GM19463 (cell line): ENCODE results near the gene CLIC1.

Source experiments
- ATAC-seq: cut with Tn5 transposase; IDR thresholded peaks from one replicate; pipeline ENCODE4 v1.9.1; 2021; ENCODE audit warnings: mild to moderate bottlenecking, moderate library complexity; ENCODE audit not compliant: unreplicated experiment

Gene CLIC1

DNA sequence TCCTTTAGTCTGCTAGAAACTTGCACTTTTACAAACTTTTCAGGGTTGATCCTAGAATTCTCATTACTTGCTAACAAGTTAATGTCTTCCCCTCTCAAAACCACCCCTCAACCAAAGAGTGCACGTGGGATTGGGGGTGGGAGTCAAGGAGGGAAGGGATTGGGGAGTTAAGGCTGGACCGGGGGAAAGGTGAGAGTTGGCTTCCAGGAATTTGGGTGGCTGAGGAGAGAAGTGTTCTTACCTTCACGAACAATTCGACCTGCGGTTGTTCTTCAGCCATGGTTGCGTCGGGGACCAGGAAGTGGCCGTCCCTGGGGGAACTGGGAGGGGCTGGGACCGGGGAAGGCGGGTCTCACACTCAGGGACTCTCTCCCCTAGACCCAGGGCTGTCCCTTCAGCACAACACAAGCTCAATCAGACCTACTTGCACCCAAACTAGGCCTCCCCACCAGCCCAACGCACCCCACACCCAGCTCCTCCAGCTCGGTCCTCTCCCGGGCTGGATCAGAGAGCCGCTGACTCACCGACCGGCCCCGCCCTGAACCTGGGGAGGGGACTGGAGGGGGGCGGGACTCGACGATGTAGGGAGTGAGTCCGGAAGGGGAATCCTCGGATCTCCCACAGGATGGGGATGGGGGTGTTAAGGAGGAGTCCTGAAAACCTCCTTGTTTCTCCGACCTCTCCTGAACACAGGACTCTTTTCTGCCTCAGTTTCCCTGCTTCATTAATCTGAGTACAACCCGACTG, at the start of gene CLIC1:
TSS of gene CLIC1 (minus strand) at position 510 of the 747 bp plus-strand sequence. CDS start at position 280, 230 bp downstream.
- peak; percentile 27 for ATAC-seq

GRCh38 chr6:31785475-31785874, 49.1 kb upstream of the CLIC1 start:
- no peak for ATAC-seq

DNA sequence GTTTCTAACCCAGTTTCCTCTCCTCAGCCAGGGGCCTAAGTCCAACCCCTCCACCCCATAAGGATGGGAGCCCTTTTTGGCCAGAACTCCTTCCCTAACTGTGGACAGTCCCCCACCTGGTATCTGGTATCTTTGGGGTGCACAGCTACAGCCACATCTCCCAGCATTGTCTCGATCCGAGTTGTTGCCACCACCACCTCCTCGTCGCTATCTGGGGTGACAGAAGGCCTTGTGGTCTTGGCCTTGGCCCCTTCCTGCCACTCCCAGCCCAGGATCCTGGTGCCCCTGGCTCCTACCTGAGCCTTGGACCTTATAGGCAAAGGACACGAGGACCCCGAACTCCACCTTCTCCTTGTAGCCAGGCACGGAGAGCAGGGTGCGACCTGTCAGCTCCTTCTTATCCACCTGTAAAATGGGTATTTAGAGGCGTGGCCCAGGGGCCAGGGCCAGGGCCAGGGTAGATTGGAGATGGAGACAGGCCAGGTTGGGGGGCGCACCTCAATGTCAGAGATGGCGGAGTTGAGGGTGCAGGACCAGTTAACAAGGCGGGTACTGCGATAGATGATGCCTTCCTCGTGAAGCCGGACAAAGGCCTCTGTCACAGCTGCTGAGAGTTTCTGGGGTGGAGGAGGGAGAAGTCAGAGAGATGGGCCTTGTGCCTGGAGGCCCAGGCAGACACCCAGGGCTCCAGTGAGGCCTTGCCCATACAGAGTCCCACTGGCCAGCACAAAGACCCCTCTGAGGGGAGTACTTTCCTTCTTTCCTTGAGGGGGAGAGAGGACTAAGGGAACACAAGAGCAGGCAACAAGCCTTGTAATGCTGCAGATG, 48.0 kb upstream of the CLIC1 start:
- no peak for ATAC-seq

GRCh38 chr6:31782126-31782855, 46.0 kb upstream of the CLIC1 start:
- ATAC-seq, result no peak

GRCh38 chr6:31781244-31782125, 45.2 kb upstream of the CLIC1 start:
- no peak for ATAC-seq

- no peak for ATAC-seq
Observed at GRCh38 chr6:31780507-31781243, 44.3 kb upstream of the CLIC1 start.

GRCh38 chr6:31779908-31780307, 43.6 kb upstream of the CLIC1 start:
- ATAC-seq, result no peak

DNA sequence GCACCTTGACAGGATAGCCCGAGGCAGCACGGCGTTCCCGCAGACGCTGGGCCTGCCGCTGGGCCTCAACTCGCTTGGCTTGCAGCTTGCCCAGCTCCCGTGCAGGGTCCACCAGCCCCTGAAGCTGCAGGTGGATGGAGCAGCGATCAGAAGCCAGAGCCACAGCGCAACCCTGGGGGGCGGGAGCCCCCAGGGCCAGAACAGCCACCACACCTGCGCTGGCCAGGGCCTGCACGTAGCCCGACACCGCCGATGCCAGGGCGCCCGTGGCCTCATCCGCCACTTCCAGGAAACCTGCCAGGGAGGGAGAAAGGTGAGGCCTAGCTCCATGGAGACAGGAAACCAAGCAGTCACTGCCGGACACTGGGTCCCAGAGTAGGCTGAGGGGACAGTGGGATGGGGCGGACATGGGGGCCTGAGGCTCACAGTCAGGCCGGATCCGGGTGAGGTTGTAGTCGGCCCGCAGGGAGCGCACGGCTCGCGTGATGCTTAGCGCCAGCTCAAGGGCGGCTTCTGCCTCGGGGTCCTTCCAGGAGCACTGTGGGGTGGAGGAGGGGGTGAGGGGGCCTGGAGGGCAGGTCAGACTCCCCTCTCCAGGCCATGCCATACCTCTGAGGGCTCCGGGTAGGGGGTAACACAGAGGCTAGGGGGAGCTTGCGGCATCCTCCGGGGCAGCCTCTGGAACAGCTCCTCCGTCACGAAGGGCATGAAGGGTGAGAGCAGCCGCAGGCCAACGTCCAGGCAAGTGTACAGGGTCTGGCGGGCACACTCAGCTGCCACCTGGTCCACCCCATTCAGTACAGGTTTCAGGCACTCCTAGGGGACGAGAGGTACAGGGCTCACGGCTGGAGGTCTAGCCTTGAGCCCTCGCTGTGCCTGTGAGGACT, 42.9 kb upstream of the CLIC1 start:
- ATAC-seq, result no peak

DNA sequence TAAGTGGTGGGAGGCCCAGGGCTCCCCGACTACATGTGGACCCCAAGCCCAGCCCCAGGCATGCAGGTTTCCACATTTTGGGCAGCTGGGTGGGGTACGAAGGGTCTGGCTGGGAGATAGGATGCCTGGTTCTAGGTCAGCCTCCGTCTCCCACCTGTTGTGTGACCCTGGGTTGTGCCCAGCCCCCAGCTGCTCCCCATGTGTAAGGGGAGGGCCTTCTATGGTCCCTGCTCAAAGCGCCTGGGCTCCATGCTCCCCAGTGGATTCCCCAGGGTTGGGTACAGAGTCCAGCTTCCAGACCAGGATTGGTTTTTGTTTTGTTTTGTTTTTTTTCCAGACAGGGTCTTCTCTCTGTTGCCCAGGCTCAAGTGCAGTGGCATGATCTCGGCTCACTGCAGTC, 41.9 kb upstream of the CLIC1 start:
- no peak for ATAC-seq

- no peak for ATAC-seq
Observed at GRCh38 chr6:31777667-31778050, 41.3 kb upstream of the CLIC1 start.

GRCh38 chr6:31776989-31777666, 40.8 kb upstream of the CLIC1 start, which contains the start of gene VWA7:
Gene VWA7, minus strand, starts transcription at chr6:31777328. Its CDS starts 549 bp downstream, at chr6:31776779.
- peak; percentile 90 for ATAC-seq

DNA sequence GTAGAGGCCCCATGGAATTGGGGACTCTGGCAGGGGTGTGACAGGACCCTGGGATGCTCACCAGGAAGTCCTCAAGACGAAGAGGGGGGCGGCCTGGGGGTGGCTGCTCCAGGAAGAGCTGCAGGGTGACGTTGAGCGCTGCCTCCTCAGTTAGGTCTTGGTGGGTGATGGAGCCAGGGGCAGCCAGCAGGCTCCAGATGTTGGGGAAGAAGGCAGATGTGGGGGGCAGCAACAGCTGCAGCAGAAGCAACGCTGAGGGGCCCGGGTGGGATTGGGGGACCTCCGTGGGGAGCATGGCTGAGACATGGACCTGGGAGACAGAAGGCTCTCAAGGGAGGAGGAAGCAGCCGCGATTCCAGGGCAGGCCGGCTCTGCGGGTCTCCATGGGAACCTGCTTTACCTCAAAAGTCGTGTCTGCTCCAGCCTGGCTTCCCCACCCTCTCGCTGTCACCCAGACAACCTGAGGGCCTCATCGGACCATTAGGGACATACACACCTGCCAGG, 40.2 kb upstream of the CLIC1 start:
- ATAC-seq, result no peak

DNA sequence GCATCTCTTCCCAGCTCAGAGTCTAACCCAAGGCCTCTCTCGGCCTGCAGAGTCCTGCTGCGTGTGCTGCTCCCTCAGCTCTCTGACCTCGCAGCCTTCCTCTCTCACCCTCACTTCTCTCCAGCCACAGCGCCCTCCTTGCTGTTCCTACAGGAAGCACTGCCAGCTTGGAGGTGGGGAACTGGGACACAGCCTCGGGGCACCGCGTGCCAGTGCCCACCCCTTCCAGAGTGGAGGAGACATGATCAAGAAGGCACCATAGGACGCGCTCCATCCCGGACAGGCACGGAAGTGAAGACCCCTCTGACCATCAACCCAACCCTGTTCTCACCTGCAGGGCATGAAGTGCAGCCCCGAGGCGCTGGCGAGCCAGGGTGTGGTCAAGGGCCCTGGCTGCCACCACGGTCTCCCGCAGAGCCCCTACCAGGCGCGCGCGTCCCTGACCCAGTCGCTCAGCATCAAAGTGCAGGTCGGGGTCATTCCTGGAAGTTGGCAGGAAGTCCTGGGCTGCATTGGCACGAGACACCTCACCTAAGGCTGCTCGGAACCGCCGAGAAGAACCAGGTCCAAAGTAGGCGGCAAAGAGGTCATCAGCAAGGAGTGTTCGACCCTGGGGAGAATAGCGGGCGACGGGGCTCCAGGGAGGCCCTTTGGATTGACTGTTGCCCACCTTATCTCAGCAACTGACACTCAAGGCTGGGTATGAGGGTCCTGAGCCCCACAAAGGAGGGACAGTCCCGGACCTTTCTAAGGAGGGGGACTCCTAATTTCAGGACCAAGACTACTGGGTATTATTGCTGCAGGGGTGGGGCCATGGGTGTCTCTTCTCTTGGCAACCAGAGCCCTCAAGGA, 39.5 kb upstream of the CLIC1 start:
- no peak for ATAC-seq

DNA sequence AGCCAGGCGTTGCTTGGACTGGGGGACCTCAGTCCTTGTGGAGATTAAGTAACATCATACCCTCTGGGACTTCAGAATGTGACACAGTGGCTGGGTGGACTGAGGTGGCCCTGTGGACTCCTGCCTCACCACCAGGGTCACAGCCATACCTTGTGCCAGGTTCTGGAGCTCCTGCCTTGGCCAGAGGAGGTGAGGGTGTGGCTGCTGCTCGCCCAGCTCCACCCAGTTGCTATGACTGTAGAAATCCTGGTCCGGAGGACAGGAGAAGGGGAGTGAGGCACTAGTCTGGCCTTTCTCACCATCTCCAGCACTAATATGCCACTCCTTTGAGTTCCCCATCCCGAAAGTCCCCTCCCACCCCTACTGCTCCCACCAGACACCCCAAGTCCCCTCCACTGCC, 38.9 kb upstream of the CLIC1 start:
- ATAC-seq, result no peak

- no peak for ATAC-seq
Observed at GRCh38 chr6:31771992-31772358, 35.6 kb upstream of the CLIC1 start.

- ATAC-seq, result no peak
Observed at GRCh38 chr6:31770860-31771259, 34.5 kb upstream of the CLIC1 start.

DNA sequence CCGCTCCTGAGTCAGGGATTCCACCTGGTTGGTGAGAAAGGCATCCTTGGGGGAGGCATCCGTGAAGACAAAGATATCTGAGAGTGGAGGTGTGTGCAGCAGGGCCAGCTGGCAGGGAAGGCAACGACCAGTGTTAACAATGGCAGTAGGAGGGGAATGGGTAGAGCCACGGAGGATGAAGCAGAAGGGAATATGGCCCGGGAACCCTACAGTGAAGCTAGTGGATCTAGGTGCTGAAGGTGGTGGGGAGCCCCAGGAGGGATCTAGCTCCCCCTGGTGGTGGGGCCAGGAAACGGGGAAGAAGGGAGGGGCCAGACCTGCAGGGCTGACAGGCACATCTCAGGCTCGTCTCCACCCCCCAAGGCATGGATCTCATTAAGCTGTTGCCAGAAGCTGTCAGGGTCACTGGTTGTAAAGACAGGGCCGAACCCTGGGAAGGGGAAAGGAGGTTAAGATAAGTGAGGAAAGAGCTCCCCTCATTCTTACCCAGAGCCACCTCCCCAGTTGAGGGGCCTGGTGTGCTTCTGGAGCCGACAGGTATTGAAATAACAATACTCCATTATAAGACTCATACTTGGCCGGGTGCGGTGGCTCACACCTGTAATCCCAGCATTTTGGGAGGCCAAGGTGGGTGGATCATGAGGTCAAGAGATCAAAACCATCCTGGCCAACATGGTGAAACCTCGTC, 33.5 kb upstream of the CLIC1 start:
- ATAC-seq, result no peak
